ENCODE results near the gene UGT1A8.
"Not testable (repeated sequence)": the region's sequence is repeated elsewhere in the genome, so short reads cannot be mapped to it uniquely, and the experiment has no call there.

The UGT1A8 gene

DNA sequence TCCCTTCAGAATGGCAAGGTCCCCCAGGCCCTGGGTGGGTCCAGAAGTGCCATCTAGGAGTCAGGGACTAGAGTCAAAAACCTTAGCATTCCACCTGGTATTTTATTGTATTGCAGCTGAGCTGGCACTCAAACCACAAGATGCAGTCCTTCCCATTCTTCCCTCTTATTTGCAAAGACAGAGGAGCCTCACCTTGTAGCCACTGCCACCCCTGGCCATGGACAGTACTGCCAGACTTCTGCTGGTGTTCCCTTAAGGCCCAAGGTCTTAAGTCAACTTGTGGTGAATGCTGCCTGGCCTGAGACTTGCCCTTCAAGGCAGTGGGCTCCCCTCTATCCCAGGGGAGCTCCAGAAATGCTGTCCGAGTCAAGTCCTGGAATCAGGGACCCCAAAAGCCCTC lies 25.7 kb downstream of the UGT1A8 start:
- DNase-seq, result no peak

DNA sequence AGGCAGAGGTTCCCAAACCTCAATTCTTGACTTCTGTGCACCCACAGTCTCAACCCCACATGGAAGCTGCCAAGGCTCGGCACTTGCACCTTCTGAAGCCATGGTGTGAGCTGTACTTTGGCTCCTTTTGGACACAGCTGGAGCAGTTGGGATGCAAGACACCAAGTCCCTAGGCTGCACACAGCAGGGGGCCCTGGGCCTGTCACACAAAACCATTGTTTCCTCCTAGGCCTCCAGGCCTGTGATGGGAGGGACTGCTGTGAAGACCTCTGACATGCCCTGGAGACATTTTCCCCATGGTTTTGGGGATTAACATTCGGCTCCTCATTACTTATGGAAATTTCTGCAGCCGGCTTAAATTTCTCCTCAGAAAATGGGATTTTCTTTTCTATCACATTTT lies 28.6 kb downstream of the UGT1A8 start:
- not testable (repeated sequence) for DNase-seq

DNA sequence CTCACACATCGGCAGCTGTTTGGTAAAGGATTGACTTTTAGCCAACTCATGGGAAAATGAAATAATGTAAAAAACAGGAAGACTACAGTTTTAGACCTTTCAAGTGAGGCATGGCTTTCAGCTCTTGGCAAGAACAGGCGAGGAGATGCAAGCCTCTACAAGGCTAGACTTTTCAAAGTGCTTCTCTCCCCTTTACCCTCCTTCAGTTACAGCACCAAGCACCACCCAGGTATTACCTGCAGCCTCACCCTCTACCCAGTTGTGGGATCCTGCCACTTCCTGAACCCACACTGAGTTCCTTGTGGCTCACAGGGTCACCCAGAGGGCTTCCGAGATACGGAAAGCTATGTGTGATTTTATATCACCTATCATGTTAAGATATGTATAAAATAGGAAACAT lies 33.5 kb downstream of the UGT1A8 start:
- no peak for DNase-seq

DNA sequence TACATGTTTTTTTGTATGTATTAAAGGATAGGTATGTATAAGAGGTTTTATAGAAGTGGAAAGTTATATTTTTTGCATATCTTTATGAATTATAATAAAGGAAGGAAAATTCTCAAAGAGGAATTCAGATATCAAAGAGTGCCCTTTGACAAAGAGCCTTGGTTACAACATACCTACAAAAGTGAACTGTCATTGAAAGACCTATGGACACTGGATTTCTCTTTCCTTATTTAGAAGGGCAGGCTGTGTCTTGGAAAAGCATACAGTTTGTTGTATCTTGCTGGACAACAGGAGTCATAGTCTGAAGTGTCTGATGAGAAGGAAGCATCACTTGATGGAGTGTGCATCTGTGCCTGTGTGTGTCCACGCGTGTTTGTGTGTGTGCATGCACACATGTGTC lies 34.0 kb downstream of the UGT1A8 start:
- no peak for DNase-seq

DNA sequence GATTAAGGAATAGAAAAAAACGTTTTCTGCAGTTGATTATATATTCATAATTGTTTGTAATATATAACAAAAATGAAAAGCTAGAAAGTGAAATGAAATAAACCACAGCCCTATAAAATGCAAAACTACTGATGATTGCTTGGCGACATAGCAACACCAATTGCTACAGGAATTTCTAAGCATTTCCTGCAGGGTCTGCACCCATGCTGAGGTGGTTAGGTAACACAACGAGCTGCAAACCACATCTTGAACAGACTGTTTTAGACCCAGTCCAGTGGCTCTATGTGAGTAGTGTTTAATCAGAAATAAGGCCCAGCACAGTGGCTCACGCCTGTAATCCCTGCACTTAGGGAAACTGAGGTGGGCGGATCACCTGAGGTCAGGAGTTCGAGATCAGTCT lies 37.1 kb downstream of the UGT1A8 start:
- DNase-seq, result no peak

DNA sequence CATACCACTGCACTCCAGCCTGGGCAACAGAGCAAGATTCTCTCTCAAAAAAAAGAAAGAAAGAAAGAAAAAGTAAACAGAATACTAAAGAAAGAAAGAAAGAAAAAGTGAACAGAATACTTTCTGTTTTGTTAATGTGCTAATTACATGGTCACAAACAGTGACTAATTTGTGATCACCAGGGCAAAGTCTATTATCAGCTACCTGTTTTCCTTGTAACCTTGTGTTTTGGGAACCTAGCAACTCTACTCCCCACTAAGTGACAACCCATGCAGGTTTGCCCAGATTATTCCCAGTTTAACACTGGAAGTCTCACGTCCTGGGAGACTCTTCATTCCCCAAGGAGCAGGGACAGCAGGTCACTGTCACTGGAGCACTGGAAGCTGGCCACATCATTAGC lies 37.6 kb downstream of the UGT1A8 start:
- DNase-seq, result no peak

DNA sequence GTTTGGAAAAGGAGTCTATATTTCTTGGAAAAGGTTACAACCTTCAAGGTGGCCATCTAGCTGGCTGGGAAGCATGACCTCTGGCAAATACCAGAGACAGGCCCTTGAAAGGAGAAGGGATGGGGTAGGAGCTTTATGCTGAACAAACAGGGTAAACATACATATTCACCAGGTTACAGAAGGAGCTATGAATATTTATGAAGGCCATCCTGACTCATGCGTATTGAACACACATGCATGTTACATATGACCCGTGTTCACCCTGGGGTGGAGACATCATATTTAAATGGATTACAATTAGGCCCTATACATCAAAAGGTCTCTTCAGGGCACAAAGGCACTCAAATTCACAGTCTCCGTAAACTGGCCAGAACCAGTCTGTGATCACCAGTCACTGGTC lies 38.5 kb downstream of the UGT1A8 start:
- DNase-seq, result not testable (repeated sequence)

DNA sequence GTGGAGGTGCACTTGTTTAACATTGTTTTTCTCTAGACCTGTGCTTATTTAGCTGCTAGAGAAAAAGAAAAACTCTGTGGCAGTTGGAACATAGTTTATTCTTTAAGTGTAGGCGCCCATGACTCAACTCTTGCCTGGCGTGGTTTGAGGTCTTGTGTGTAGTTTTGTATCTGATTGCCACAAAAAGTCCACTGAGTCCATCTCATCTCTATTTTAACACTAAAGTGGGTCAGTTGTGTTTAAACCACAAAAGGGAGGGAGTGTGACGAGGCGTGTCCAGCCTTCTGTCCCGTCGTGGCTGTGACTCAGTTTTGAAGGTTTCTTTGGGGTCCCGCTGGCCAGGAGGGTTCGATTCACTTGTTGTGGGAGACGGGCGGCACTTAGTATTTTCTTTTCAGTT lies 39.0 kb downstream of the UGT1A8 start:
- DNase-seq, result no peak

DNA sequence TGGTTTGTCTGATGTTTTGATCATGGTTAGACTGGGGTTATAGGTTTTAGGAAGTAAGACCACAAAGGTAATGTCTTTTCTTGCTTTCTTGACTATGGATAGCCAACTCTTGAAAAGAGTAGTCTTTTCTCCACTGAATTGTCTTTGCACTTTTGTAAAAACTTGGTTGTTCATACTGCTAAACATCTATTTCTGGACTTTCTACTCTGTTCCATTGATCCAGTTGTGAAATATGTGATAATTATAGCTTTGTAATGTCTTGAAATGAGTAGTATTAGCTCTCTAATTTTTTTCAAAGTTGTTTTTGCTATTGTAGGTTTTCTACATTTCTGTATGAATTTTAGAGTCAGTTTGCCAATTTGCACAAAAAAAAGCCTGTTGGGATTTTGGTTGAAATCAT lies 41.2 kb downstream of the UGT1A8 start:
- no peak for DNase-seq

DNA sequence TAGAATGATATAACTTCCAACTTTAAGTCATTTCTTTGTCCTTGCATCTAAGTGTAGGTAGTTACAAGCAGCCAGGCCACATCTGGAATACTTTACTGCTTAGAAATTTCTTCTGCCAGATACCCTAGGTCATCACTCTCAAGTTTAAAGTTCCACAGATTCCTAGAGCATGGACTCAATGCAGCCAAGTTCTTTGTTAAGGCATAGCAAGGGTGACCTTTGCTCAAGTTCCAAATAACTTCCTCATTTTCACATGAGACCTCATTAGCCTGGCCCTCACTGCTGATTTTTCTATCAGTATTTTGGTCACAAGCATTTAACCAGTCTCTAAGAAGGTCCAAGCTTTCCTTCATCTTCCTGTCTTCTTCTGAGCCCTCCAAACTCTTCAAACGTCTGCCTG lies 46.5 kb downstream of the UGT1A8 start:
- no peak for DNase-seq

DNA sequence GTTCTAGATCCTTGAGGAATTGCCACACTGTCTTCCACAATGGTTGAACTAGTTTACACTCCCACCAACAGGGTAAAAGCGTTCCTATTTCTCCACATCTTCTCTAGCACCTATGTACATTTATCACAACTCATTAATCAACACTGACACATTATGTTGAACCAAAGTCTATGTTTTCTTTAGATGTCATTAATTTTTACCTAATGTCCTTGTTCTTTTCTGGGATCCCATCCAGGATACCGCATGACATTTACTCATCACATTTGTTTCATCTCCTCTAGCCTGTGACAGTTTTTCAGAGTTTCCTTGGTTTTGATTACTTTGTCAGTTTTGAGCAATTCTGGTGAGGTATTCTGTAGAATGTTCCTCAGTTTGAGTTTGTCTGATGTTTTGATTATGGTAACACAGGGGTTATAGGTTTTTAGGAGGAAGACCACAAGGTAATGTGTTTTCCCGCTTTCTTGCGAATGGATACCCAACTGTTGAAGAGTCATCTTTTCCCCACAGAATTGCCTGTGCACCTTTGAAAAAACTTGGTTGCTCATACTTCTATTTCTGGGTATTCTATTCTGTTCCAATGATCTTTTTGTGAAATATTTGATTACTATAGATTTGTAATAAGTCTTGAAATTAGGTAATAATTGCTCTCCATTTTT lies 51.3 kb downstream of the UGT1A8 start:
- DNase-seq, result no peak

DNA sequence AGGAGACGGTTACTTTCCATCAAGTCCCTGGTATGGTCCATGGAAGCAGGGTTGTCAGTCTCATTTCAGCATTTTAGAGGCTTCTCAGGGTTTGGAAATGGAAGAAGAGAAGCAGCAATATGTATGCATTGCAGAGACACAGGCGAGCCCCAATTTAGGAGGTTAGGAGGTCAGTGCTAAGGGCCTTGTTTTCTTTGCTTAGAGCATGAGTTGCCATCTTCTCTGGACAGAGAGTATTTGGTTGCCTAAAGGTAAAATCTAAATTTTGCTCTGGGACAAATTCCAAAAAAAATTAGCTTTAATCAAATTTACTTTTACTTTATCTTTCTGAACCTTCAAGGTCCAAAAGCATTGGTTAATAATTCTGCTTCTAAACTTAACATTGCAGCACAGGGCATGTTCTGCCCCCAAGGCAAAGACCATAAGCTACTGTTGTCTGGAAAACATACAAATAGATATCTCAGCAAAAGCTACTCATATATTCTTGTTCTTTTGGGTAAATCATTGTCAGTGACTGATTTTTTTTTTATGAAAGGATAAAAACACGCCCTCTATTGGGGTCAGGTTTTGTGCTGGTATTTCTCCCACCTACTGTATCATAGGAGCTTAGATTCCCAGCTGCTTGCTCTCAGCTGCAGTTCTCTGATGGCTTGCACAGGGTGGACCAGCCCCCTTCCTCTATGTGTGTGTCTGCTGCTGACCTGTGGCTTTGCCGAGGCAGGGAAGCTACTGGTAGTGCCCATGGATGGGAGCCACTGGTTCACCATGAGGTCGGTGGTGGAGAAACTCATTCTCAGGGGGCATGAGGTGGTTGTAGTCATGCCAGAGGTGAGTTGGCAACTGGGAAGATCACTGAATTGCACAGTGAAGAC lies 54.1 kb downstream of the UGT1A8 start, which contains the start of gene UGT1A9:
UGT1A9 (plus strand) TSS at position 609 of the 872 bp plus-strand sequence; CDS start at position 646, 37 bp downstream.
- DNase-seq, result no peak

DNA sequence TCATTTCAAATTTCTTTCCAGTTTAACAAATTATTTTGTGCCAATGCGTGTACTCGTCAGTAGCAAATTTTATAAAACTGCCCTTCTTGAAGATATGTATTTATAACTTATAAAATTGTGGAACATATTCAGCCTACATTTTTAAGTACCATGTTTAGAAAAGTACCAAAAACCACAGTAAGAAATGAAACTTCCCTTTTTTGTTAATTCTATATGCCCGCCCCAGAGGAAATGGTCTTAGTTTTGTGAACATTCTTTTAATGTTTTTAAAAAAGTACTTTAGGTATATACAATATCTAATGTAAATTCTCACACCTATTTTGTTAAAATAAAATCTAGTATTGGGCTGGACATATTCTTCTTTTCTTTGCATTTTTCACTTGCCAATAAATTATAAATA lies 55.5 kb downstream of the UGT1A8 start:
- no peak for DNase-seq

DNA sequence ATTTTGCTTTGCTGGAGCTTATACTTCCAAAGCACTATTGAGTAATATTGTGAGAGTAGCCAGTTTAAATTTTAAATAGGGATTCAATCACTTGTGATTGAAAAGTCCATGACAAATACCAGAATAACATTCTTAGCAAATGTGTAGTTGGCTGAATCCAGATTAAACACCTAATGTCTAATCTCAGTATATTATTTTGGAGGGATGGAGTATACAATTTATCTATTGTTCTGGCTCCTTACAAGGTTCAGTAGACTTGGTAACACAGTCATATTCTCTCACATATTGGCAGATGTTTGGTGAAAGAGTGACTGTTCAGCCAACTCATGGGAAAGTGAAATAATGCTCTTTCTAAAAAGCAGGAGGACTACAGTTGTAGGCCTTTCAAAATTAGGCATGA lies 56.5 kb downstream of the UGT1A8 start:
- no peak for DNase-seq

DNA sequence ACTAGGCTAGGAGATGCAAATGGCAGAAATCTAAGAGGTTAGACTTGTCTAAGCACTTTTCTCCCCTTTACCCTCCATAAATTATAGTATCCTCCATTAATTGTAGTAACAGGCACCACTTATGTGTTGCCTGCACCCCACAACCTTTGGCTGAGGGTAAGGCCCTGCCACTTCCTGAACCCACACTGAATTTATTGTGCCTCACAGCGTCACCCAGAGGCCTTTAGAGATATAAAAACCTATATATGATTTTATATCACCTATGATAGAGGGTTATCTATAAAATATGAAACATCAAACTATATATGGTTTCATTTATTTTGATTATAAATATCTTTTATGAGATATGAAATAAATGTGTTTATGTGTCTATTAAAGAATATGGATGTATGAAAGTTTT lies 56.9 kb downstream of the UGT1A8 start:
- DNase-seq, result no peak

DNA sequence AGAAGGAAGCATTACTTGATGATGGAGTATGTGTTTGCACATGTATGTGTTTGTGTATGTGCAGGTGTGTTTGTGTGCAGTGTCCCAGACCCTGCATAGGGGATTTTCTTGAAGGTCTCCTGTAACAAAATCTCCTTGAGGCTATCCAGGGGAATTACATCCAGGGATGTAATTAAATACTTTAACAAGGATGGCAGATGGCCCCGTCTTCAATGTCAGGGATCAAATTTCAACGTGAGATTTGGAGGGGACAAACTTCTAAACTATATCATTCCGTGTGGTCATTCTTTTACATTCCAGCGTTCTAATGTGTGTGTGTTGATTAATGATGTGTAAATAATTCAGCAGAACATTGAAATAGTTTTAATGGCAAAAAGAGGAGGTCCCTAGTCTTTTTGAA lies 57.6 kb downstream of the UGT1A8 start:
- DNase-seq, result no peak

DNA sequence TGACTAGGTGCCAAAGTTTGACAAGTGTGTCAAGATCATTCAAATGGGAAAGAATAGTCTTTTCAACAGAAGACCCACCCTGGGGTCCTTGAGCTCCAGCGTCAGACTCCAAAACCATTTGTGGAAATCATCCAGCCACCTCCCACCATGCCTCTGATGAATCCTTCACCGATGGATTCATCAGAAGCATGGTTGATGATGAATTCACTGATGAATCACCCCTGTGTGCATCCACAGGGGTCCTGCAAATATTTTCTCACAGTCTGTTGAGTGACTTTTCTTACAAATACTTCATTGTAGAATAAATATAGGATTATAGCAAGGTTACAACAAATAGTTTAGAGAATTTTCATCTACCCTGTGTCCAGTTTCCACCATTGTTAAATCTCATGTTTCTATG lies 58.6 kb downstream of the UGT1A8 start:
- DNase-seq, result no peak

DNA sequence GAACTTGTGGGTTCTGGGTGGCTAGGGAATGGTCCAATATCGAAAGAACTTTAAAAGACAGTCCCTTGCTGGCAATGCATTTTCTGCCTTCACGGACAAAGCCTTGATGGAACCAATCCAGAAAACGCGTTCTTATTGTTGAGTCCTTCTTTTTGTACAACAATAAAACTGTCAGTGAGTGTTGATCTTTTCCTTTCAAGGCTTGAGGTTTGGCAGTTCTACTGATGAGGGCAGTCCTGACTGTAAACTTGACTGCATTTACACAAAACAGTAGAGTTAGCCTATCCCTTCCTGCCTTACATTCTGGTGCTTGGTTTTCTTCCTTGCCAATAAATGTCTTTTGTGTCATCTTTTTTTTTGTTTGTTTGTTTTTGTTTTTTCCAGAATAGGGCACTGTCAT lies 61.8 kb downstream of the UGT1A8 start:
- DNase-seq, result no peak

DNA sequence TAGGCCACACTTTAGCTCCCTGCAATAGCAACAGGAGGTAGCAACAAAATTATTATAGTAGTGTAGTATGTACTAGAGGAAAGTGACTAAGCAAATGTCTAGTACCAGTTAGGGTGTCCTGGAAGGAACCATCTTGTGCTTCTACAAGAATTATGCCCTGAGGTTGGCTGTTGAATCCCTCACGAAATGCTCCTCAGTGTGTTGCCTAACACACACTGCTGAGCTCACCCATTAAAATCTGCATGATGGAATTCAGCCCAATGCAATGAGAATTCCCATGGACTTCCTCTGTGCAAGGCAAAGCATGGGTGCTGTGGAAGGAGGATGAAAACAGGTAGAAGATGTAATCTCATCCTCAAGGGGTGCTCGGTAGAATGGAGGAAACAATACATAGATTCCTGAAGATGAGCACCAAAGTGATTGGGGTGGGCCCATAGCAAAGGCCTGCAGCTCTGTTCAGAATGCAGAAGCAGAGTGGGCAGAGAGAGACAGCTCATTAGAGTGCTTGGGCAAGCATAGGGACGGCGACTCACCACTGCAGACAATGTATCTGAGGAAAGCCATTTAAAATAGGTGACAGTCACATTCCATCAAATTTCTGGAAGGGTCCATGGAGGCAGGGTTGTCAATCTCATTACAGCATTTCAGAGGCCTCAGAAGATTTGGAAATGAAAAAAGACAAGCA lies 63.1 kb downstream of the UGT1A8 start:
- DNase-seq, result no peak

DNA sequence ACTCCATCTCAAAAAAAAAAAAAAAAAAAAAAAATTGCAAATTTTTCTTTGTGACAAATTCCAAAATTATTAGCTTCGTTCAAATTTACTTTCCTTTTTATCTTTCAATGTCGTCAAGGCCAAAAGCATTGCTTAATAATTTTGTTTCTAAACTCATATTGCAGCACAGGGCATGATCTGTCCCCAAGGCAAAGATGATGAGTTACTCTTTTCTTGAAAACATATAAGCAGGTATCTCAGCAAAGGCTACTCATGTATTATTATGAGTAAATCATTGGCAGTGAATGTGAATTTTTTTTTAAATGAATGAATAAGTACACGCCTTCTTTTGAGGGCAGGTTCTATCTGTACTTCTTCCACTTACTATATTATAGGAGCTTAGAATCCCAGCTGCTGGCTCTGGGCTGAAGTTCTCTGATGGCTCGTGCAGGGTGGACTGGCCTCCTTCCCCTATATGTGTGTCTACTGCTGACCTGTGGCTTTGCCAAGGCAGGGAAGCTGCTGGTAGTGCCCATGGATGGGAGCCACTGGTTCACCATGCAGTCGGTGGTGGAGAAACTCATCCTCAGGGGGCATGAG lies 64.2 kb downstream of the UGT1A8 start, which contains the start of gene UGT1A7:
UGT1A7 (plus strand) TSS at position 381 of the 579 bp plus-strand sequence; CDS start at position 418, 37 bp downstream.
- DNase-seq, result no peak

DNA sequence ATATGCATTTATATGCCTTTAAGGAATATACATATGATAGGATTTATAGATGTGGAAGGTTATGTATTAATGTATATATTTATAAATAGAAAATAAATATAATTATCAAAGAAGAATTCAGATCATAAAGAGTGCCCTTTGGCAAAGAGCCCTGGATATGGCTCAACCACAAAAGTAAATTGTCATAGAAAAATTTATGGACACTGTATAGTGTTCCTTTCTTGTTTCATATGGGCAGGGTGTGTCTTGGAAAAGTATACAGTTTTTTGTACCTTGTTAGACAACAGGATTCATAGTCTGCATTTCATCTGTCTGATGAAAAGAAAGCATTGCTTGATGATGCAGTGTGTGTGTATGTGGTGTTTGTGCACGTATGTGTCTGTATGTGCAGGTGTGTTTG lies 67.2 kb downstream of the UGT1A8 start:
- DNase-seq, result no peak

DNA sequence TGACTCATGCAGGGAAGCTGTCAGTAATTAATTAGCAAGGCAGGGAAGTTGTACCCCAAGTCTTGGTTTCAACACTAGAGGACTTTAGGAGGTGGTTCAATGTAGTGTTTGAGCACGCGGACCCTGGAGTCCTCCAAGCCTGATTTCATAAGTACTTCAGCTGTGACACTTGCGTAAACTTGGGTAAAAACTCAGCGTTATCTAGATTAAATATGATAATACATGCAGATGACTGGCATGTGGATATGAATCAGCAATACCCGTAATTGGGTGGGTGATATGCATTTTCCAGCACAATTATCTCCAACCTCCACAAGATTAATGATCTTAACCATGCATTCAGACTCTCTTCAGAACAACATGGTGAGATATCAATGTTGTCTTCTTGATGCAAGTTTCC lies 69.5 kb downstream of the UGT1A8 start:
- no peak for DNase-seq

DNA sequence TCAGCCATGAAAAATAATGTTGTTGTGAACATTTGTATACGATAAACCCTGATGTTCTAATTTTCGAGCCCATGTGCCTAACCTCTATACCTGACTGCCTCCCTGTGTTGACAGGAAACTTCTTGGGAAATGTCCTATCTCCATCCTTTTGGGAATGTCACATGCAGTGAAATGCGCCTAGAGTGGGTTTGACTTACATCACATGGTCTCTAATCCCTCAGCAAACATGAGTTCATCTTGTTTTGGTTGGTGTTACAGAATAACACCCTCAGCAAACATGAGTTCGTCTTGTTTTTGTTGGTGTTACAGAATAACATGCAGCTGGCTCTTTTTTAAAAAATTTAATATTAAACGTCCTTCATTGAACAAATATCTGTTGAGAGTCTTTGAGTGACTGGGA lies 70.9 kb downstream of the UGT1A8 start:
- DNase-seq, result no peak

Data from activated CD4-positive, CD25-positive, alpha-beta regulatory T cell (primary cell).